GM06990 (cell line): ENCODE data around the gene WDR27.

Source experiments
- DNase-seq: peaks from one replicate; pipeline ENCODE4 v3.0.0-alpha.2; 2011; ENCODE audit not compliant: insufficient read length; ENCODE audit errors: extremely low read depth
- H3K27me3 ChIP-seq: replicated peaks from 2 replicates; pipeline ENCODE4 v1.6.0; 2011; ENCODE audit warnings: low read length; ENCODE audit not compliant: control insufficient read depth, insufficient read depth
- H3K36me3 ChIP-seq: 2 replicates; pipeline ENCODE4 v1.5.1; 2011; ENCODE audit warnings: low read length; ENCODE audit not compliant: control insufficient read depth, insufficient read depth
- H3K4me3 ChIP-seq: replicated peaks from 2 replicates; pipeline ENCODE4 v1.5.1; 2011; ENCODE audit warnings: low read depth, mild to moderate bottlenecking, control low read depth, low read length
- CTCF ChIP-seq: IDR thresholded peaks from 2 replicates; pipeline ENCODE4 v1.5.1; 2011; ENCODE audit warnings: low read length, control low read depth, mild to moderate bottlenecking, inconsistent platforms; ENCODE audit not compliant: insufficient read depth, poor library complexity, severe bottlenecking

Gene WDR27

GRCh38 chr6:169592558-169592957 is 109.3 kb downstream of the WDR27 start:
- no peak overlapping the region for H3K4me3 ChIP-seq
- H3K36me3 ChIP-seq, result no peaks in the 10 kb centered on the region
- TF ChIP-seq CTCF, result no peak
- H3K27me3 ChIP-seq, result no peaks in the 10 kb centered on the region
- DNase-seq, result no peak

GRCh38 chr6:169591616-169592015 is 110.2 kb downstream of the WDR27 start:
- Histone ChIP-seq H3K27me3 (no peaks in the 10 kb centered on the region), H3K36me3 (no peaks in the 10 kb centered on the region), H3K4me3 (no peak overlapping the region)
- no peak for DNase-seq
- TF ChIP-seq CTCF, result no peak

GRCh38 chr6:169590376-169590939 is 111.4 kb downstream of the WDR27 start:
- no peak overlapping the region for H3K4me3 ChIP-seq
- H3K27me3 ChIP-seq, result no peaks in the 10 kb centered on the region
- no peak for DNase-seq
- no peaks in the 10 kb centered on the region for H3K36me3 ChIP-seq
- no peak for TF ChIP-seq CTCF

GRCh38 chr6:169589699-169590257 is 112.1 kb downstream of the WDR27 start:
- H3K36me3 ChIP-seq, result no peaks in the 10 kb centered on the region
- DNase-seq, result peak; percentile 32
- no peak for TF ChIP-seq CTCF
- H3K4me3 ChIP-seq, result 0 out of 2 replicates have a peak overlapping the region, but pooled peaks have one; percentile 2
- no peaks in the 10 kb centered on the region for H3K27me3 ChIP-seq

GRCh38 chr6:169589293-169589692 is 112.5 kb downstream of the WDR27 start:
- no peak overlapping the region for H3K4me3 ChIP-seq
- TF ChIP-seq CTCF, result no peak
- no peaks in the 10 kb centered on the region for H3K36me3 ChIP-seq
- no peaks in the 10 kb centered on the region for H3K27me3 ChIP-seq
- DNase-seq, result peak; percentile 29
